ENCODE results near the gene MAP3K4.

MAP3K4 gene

DNA sequence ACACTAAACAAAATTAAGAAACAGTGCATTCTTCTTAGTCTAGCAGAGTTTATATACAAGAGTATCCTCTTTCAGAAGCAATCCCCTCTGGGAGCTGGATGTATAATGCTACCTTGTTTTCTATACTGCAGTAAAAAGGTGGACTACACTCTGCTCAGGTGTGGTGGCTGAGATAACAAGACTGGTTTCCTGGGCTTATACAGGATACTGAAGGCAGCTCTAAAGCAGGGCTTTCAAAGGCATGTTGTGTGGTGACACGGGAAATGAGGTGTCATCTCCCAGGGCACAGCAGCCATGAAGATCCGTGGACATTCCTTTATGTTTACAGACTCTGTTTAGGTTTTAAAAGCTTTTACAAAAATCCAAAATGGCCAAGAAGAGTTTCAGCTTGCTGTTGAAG, 136.7 kb downstream of the MAP3K4 start:
- no peaks in the 10 kb centered on the region for H4K20me1 ChIP-seq (ENCODE audit: insufficient read depth, low read length)
- H2AFZ ChIP-seq (ENCODE audit: low read depth, low read length), result no peak overlapping the region
- H3K36me3 ChIP-seq (ENCODE audit: insufficient read depth, low read length), result peaks cover 44% of the 10 kb centered on the region
- no peaks in the 10 kb centered on the region for H3K79me2 ChIP-seq (ENCODE audit: insufficient read depth, low read length)
- no peaks in the 10 kb centered on the region for H3K27me3 ChIP-seq (ENCODE audit: insufficient read depth, low read length, poor library complexity)
- no peak for ATAC-seq (ENCODE audit: insufficient read depth, low read depth)
- peaks cover 2% of the 10 kb centered on the region for H3K9me3 ChIP-seq (ENCODE audit: insufficient read depth, low read length, severe bottlenecking)
- no peak overlapping the region for H3K4me3 ChIP-seq (ENCODE audit: low read depth in 1 of 2, low read length in 2 of 2)
- no peaks in the 10 kb centered on the region for H3K4me1 ChIP-seq (ENCODE audit: insufficient read depth, low read length)
- no peak overlapping the region for H3K4me2 ChIP-seq (ENCODE audit: insufficient read depth, low read length)
- H3K9ac ChIP-seq (ENCODE audit: low read depth, low read length), result no peak overlapping the region
- no peak overlapping the region for H3K27ac ChIP-seq (ENCODE audit: low read length)
- no peak for DNase-seq
- TF ChIP-seq EZH2 (IDR thresholded peaks at IDR 0.05; ENCODE audit: borderline replicate concordance, low read depth, low read length, severe bottlenecking), result no peak
- TF ChIP-seq, protein P1, sequence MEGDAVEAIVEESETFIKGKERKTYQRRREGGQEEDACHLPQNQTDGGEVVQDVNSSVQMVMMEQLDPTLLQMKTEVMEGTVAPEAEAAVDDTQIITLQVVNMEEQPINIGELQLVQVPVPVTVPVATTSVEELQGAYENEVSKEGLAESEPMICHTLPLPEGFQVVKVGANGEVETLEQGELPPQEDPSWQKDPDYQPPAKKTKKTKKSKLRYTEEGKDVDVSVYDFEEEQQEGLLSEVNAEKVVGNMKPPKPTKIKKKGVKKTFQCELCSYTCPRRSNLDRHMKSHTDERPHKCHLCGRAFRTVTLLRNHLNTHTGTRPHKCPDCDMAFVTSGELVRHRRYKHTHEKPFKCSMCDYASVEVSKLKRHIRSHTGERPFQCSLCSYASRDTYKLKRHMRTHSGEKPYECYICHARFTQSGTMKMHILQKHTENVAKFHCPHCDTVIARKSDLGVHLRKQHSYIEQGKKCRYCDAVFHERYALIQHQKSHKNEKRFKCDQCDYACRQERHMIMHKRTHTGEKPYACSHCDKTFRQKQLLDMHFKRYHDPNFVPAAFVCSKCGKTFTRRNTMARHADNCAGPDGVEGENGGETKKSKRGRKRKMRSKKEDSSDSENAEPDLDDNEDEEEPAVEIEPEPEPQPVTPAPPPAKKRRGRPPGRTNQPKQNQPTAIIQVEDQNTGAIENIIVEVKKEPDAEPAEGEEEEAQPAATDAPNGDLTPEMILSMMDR (IDR thresholded peaks at IDR 0.05; ENCODE audit: borderline replicate concordance, extremely low read depth, low read length, poor library complexity, severe bottlenecking), result no peak

DNA sequence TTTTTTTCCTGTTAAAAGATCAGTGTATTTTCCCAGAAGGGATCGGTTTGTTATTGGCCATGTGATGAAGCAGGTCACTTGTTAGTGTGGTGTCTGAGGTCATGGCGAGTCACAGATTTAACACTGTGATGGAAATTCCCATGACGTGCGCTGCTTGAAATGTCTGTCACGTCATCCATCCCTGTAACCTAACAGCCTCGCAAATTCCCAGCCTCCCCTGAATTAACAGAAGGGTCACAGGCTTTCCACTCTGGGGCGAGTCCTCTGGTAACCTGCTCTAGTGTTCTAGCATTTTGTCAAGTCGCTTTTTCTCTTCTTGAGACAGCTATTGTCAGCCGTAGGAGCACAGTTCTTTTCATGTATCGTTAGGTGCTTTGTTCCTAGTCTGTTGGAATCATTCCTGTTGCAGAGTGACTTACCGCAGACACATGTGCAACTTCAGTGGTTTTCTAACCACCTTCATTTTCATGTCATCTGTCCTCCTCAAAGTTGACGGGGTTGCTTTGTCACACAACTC, 137.2 kb downstream of the MAP3K4 start:
- Histone ChIP-seq H3K4me1 (ENCODE audit: insufficient read depth, low read length) (no peaks in the 10 kb centered on the region), H3K36me3 (ENCODE audit: insufficient read depth, low read length) (peaks cover 44% of the 10 kb centered on the region), H3K9ac (ENCODE audit: low read depth, low read length) (no peak overlapping the region), H3K27ac (ENCODE audit: low read length) (no peak overlapping the region), H2AFZ (ENCODE audit: low read depth, low read length) (no peak overlapping the region), H3K4me3 (ENCODE audit: low read depth in 1 of 2, low read length in 2 of 2) (no peak overlapping the region), H4K20me1 (ENCODE audit: insufficient read depth, low read length) (no peaks in the 10 kb centered on the region), H3K4me2 (ENCODE audit: insufficient read depth, low read length) (no peak overlapping the region), H3K27me3 (ENCODE audit: insufficient read depth, low read length, poor library complexity) (no peaks in the 10 kb centered on the region), H3K79me2 (ENCODE audit: insufficient read depth, low read length) (no peaks in the 10 kb centered on the region), H3K9me3 (ENCODE audit: insufficient read depth, low read length, severe bottlenecking) (peaks cover 2% of the 10 kb centered on the region)
- TF ChIP-seq, protein P1 (IDR thresholded peaks at IDR 0.05; ENCODE audit: borderline replicate concordance, extremely low read depth, low read length, poor library complexity, severe bottlenecking), result no peak
- TF ChIP-seq EZH2 (IDR thresholded peaks at IDR 0.05; ENCODE audit: borderline replicate concordance, low read depth, low read length, severe bottlenecking), result no peak
- DNase-seq (no peak), ATAC-seq (ENCODE audit: insufficient read depth, low read depth) (no peak)

DNA sequence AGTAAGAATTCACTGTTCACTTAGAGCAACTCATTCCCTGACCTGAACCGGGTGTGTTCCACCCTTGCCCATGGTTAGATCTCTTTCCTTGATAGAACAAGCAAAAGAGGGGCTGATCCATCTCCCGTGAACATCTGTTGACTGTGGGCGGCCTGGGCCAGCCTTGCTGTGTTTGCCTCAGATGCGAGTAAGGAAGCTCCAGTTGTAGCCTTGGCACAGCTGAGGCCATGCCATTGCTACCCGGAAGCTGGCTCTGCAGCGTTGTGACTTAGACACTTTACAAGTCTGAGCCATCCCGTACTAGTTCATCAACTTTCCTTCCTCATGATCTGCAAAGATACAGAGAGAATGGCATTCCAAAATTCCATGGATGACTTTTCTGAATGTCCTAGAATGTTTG, 139.0 kb downstream of the MAP3K4 start:
- ATAC-seq (ENCODE audit: insufficient read depth, low read depth), result no peak

More for the DNA sequence above, 139.0 kb downstream of the MAP3K4 start:
- Histone ChIP-seq H2AFZ (ENCODE audit: low read depth, low read length) (no peak overlapping the region), H3K4me3 (ENCODE audit: low read depth in 1 of 2, low read length in 2 of 2) (no peak overlapping the region), H4K20me1 (ENCODE audit: insufficient read depth, low read length) (no peaks in the 10 kb centered on the region), H3K9ac (ENCODE audit: low read depth, low read length) (no peak overlapping the region), H3K27ac (ENCODE audit: low read length) (no peak overlapping the region), H3K79me2 (ENCODE audit: insufficient read depth, low read length) (no peaks in the 10 kb centered on the region), H3K4me2 (ENCODE audit: insufficient read depth, low read length) (no peak overlapping the region), H3K4me1 (ENCODE audit: insufficient read depth, low read length) (no peaks in the 10 kb centered on the region), H3K27me3 (ENCODE audit: insufficient read depth, low read length, poor library complexity) (no peaks in the 10 kb centered on the region), H3K9me3 (ENCODE audit: insufficient read depth, low read length, severe bottlenecking) (no peaks in the 10 kb centered on the region), H3K36me3 (ENCODE audit: insufficient read depth, low read length) (peaks cover 48% of the 10 kb centered on the region)
- no peak for TF ChIP-seq EZH2 (IDR thresholded peaks at IDR 0.05; ENCODE audit: borderline replicate concordance, low read depth, low read length, severe bottlenecking)
- TF ChIP-seq, protein P1 (IDR thresholded peaks at IDR 0.05; ENCODE audit: borderline replicate concordance, extremely low read depth, low read length, poor library complexity, severe bottlenecking), result no peak
- DNase-seq, result no peak

All from DND-41 (cell line).